MM.1S (cell line): ENCODE results near the gene ANKRD31.

Source experiments
- DNase-seq: peaks from one replicate; pipeline ENCODE4 v3.0.0-alpha.2; 2015
- H2AFZ ChIP-seq: fragments of 300-600 bp; sonication (generic); 2 replicates; pipeline ENCODE4 v1.6.0; 2016; ENCODE audit warnings: antibody characterized with exemption, low read length
- H3F3A ChIP-seq: fragments of 300-600 bp; sonication (generic); 2 replicates; pipeline ENCODE4 v1.6.1; 2016; ENCODE audit warnings: mild to moderate bottlenecking, antibody characterized with exemption, low read length, moderate library complexity, mixed read lengths; ENCODE audit not compliant: insufficient read depth
- H3K27ac ChIP-seq: fragments of 300-600 bp; sonication (generic); 2 replicates; pipeline ENCODE4 v1.5.1; 2016; ENCODE audit warnings: mild to moderate bottlenecking, low read length
- H3K27me3 ChIP-seq: fragments of 300-600 bp; sonication (generic); replicated peaks from 2 replicates; pipeline ENCODE4 v1.6.0; 2016; ENCODE audit warnings: low read length; ENCODE audit not compliant: insufficient read depth
- H3K36me3 ChIP-seq: fragments of 300-600 bp; sonication (generic); replicated peaks from 2 replicates; pipeline ENCODE4 v1.6.1; 2016; ENCODE audit warnings: mild to moderate bottlenecking, low read length, mixed read lengths; ENCODE audit not compliant: insufficient read depth
- H3K4me1 ChIP-seq: fragments of 300-600 bp; sonication (generic); 2 replicates; pipeline ENCODE4 v1.6.1; 2016; ENCODE audit warnings: low read length, mixed read lengths
- H3K4me2 ChIP-seq: fragments of 300-600 bp; sonication (generic); 2 replicates; pipeline ENCODE4 v1.6.0; 2016; ENCODE audit warnings: low read depth, low read length
- H3K4me3 ChIP-seq: fragments of 300-600 bp; sonication (generic); 2 replicates; pipeline ENCODE4 v1.5.1; 2016; ENCODE audit warnings: low read length, mixed read lengths
- H3K79me2 ChIP-seq: fragments of 300-600 bp; sonication (generic); 2 replicates; pipeline ENCODE4 v1.6.1; 2016; ENCODE audit warnings: mixed run types, low read length, mixed read lengths
- H3K9ac ChIP-seq: fragments of 300-600 bp; sonication (generic); 2 replicates; pipeline ENCODE4 v1.6.1; 2016; ENCODE audit warnings: low read length, mixed read lengths
- H3K9me2 ChIP-seq: fragments of 300-600 bp; sonication (generic); replicated peaks from 2 replicates; pipeline ENCODE4 v1.6.1; 2016; ENCODE audit warnings: mild to moderate bottlenecking, low read length, mixed read lengths; ENCODE audit not compliant: insufficient read depth
- H3K9me3 ChIP-seq: fragments of 300-600 bp; sonication (generic); replicated peaks from 2 replicates; pipeline ENCODE4 v1.6.1; 2016; ENCODE audit warnings: mild to moderate bottlenecking, low read length, mixed read lengths; ENCODE audit not compliant: insufficient read depth
- H4K20me1 ChIP-seq: fragments of 300-600 bp; sonication (generic); 2 replicates; pipeline ENCODE4 v1.6.1; 2016; ENCODE audit warnings: mild to moderate bottlenecking, low read length, moderate library complexity, mixed read lengths; ENCODE audit not compliant: insufficient read depth
- EZH2 ChIP-seq: fragments of 300-600 bp; sonication (generic); optimal IDR thresholded peaks from 2 replicates; pipeline ENCODE3; 2017; ENCODE audit warnings: low read depth, mild to moderate bottlenecking, antibody characterized with exemption, low read length, mixed read lengths
- EZH2phosphoT487 ChIP-seq: fragments of 300-600 bp; sonication (generic); IDR thresholded peaks from 2 replicates; pipeline ENCODE4 v1.6.1; 2018; ENCODE audit warnings: antibody characterized with exemption, low read length
- TF ChIP-seq, protein P1 (sequence below): fragments of 300-600 bp; sonication (generic); IDR thresholded peaks from 2 replicates; pipeline ENCODE4 v1.5.1; 2016; ENCODE audit warnings: antibody characterized with exemption, low read length, mixed read lengths

ANKRD31 gene

DNA sequence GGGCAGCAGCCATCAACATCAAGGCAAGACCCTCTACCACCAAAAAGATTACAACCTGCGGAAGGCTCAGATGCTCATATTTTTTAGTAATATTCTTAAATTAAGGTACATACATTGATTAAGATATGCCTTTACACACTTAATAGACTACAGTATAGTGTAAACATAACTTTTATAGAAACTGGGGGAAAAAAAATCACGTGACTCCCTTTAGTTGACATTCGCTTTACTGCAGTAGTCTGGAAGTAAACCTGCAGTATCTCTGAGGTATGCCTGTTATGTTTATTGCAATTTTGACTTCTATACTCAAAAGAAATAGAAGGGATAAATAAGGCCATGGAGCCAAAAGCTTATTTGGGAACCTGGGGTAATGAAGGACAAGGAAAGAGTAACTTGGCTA lies 169.2 kb downstream of the ANKRD31 start:
- no peak overlapping the region for H3K4me2 ChIP-seq
- no peak overlapping the region for H3K27ac ChIP-seq
- TF ChIP-seq EZH2: no peak
- TF ChIP-seq EZH2phosphoT487: no peak
- TF ChIP-seq, protein P1, sequence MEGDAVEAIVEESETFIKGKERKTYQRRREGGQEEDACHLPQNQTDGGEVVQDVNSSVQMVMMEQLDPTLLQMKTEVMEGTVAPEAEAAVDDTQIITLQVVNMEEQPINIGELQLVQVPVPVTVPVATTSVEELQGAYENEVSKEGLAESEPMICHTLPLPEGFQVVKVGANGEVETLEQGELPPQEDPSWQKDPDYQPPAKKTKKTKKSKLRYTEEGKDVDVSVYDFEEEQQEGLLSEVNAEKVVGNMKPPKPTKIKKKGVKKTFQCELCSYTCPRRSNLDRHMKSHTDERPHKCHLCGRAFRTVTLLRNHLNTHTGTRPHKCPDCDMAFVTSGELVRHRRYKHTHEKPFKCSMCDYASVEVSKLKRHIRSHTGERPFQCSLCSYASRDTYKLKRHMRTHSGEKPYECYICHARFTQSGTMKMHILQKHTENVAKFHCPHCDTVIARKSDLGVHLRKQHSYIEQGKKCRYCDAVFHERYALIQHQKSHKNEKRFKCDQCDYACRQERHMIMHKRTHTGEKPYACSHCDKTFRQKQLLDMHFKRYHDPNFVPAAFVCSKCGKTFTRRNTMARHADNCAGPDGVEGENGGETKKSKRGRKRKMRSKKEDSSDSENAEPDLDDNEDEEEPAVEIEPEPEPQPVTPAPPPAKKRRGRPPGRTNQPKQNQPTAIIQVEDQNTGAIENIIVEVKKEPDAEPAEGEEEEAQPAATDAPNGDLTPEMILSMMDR: no peak

DNA sequence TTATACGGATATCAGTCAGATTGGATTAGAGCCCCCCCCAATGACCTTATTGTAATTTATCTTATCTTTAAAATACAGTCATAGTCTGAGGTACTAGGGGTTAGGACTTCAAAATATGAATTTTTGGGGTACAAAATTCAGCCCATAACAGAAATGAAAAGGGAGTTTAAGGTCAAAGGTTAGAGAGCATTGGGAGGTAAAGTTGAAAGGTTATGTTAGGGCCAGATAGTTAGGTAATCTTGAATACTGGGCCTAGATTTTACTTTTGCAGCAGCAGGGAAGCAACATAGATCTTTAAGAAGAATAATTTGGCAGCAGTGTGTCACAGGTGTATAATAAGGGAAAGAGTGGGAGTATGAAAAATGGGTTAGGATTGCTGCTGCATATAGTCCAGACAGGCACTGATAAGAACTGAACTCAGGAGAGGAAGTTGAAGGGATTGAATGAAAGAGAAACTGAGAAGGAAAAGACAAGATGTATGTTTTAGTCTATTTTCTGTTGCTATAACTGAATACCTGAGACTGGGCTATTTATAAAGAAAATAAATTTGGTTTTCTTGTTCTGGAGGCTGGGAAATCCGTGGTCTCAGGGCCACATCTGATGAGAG lies 173.7 kb downstream of the ANKRD31 start:
- TF ChIP-seq EZH2: no peak
- no peak for TF ChIP-seq EZH2phosphoT487
- TF ChIP-seq, protein P1: no peak
- H3K27ac ChIP-seq: peak overlapping the region; percentile 33; the same call in 1 of the 2 replicates
- H3K4me1 ChIP-seq: peaks cover 20% of the 10 kb centered on the region
- peak overlapping the region; percentile 55 for H3K4me2 ChIP-seq
- no peaks in the 10 kb centered on the region for H3K9me2 ChIP-seq
- peak overlapping the region; percentile 27; the same call in 1 of the 2 replicates for H2AFZ ChIP-seq
- no peaks in the 10 kb centered on the region for H3K36me3 ChIP-seq
- H3K4me3 ChIP-seq: peak overlapping the region; percentile 8; the same call in 1 of the 2 replicates
- no peaks in the 10 kb centered on the region for H3K79me2 ChIP-seq
- H3K27me3 ChIP-seq: no peaks in the 10 kb centered on the region
- no peaks in the 10 kb centered on the region for H4K20me1 ChIP-seq
- peak; percentile 24 for DNase-seq
- H3K9ac ChIP-seq: no peak overlapping the region
- peaks cover 9% of the 10 kb centered on the region for H3F3A ChIP-seq
- H3K9me3 ChIP-seq: no peaks in the 10 kb centered on the region

More for the DNA sequence above, 169.2 kb downstream of the ANKRD31 start:
- peaks cover 9% of the 10 kb centered on the region for H3F3A ChIP-seq
- H3K9ac ChIP-seq: no peak overlapping the region
- H3K79me2 ChIP-seq: no peaks in the 10 kb centered on the region
- no peak for DNase-seq
- H2AFZ ChIP-seq: no peak overlapping the region
- H3K9me2 ChIP-seq: no peaks in the 10 kb centered on the region
- H3K4me3 ChIP-seq: no peak overlapping the region
- peaks cover 19% of the 10 kb centered on the region for H3K4me1 ChIP-seq
- no peaks in the 10 kb centered on the region for H4K20me1 ChIP-seq
- no peaks in the 10 kb centered on the region for H3K27me3 ChIP-seq
- no peaks in the 10 kb centered on the region for H3K36me3 ChIP-seq
- H3K9me3 ChIP-seq: no peaks in the 10 kb centered on the region

DNA sequence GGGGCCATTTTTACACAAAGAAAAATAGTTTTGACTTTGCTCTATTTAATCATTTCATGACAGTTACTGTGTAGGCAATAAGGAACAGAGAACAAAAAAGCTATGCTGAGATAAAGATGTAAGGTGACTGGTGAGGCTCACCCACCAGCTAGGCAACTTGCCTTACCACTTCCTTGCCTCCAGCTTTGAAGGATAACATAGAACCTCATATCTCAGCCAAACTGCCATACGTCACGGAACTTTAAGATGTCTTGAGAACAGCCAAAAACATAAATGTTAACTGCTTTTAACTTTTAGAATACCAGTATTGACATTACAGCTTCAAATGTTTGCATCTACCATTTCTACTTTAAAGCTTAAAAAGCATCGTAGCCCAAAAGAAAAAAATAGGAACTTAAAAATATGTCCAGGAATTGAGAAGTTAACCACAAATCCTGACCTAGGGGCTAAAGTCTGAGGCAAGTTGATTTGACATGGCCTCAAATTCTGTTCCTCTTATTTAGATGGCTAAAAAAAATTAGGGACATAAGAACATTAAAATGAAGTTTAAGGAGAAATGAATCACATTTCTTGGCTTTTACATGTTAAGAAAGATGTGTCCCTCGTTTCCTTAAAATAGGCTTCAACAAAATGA lies 176.6 kb downstream of the ANKRD31 start:
- DNase-seq: no peak
- H3K36me3 ChIP-seq: no peaks in the 10 kb centered on the region
- H3K9ac ChIP-seq: no peak overlapping the region
- H4K20me1 ChIP-seq: no peaks in the 10 kb centered on the region
- no peaks in the 10 kb centered on the region for H3K9me2 ChIP-seq
- no peak overlapping the region for H3K27ac ChIP-seq
- H3K4me3 ChIP-seq: no peak overlapping the region
- H3K9me3 ChIP-seq: no peaks in the 10 kb centered on the region
- H3K4me1 ChIP-seq: peaks cover 20% of the 10 kb centered on the region
- H3K27me3 ChIP-seq: no peaks in the 10 kb centered on the region
- no peak overlapping the region for H3K4me2 ChIP-seq
- peaks cover 9% of the 10 kb centered on the region for H3F3A ChIP-seq
- no peak overlapping the region for H2AFZ ChIP-seq
- H3K79me2 ChIP-seq: no peaks in the 10 kb centered on the region
- TF ChIP-seq, protein P1: no peak
